OCI-LY3 (cell line): ENCODE data around the gene BHMT2.

Experiments
- EZH2phosphoT487 ChIP-seq: fragments of 200-600 bp; shearing (Covaris generic); IDR thresholded peaks from 2 replicates; pipeline ENCODE4 v1.6.1; 2018; ENCODE audit warnings: antibody characterized with exemption, mixed run types, low read depth
- TF ChIP-seq, protein P1 (sequence below): fragments of 200-600, 300-600 bp; sonication (generic); IDR thresholded peaks from 2 replicates; pipeline ENCODE4 v1.5.1; 2014; ENCODE audit warnings: antibody characterized with exemption, low read length, low read depth

DNA sequence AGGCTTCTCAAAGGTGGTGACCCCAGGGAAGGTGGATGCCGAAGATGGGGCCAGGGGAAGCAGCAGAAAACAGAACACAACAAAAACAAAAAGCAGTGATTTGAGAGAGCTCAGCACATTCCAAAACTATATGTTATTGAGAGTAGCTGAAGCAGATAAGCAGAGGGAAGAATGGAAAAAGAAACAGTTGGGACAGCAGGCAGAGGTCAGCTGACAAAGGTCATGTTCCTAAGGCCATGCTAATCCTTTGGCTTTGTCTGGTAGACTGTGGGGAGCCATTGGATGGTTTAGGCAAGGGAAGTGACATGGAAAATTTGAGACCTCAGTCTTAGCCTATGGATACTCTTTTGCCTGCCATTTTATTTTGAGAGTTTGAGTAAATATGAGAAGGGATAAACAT is 14.6 kb upstream of the BHMT2 start:
- TF ChIP-seq, protein P1, sequence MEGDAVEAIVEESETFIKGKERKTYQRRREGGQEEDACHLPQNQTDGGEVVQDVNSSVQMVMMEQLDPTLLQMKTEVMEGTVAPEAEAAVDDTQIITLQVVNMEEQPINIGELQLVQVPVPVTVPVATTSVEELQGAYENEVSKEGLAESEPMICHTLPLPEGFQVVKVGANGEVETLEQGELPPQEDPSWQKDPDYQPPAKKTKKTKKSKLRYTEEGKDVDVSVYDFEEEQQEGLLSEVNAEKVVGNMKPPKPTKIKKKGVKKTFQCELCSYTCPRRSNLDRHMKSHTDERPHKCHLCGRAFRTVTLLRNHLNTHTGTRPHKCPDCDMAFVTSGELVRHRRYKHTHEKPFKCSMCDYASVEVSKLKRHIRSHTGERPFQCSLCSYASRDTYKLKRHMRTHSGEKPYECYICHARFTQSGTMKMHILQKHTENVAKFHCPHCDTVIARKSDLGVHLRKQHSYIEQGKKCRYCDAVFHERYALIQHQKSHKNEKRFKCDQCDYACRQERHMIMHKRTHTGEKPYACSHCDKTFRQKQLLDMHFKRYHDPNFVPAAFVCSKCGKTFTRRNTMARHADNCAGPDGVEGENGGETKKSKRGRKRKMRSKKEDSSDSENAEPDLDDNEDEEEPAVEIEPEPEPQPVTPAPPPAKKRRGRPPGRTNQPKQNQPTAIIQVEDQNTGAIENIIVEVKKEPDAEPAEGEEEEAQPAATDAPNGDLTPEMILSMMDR, result no peak
- TF ChIP-seq EZH2phosphoT487, result no peak
